ENCODE results near the gene DYNC2LI1. TPM values are rescaled to one million over a fixed set of nuclear protein-coding genes. Genes with fewer than 3 reads are reported as not detected.

DYNC2LI1 gene
- total RNA-seq = 19.0 and 19.9 TPM in 2 replicates

GRCh38 chr2:43773876-43774613 lies at the start of gene DYNC2LI1:
Gene DYNC2LI1, plus strand, starts transcription at chr2:43774039. Its CDS starts 100 bp downstream, at chr2:43774139.

GRCh38 chr2:43838560-43839267 lies 64.9 kb downstream of the DYNC2LI1 start, which contains the start of the genes ABCG5 and ABCG8:
Gene ABCG5, minus strand, starts transcription at chr2:43838839. Its CDS starts 160 bp downstream, at chr2:43838679.
Gene ABCG8, plus strand, starts transcription at chr2:43838971. Its CDS starts 83 bp downstream, at chr2:43839054.

Small RNA genes within 50 kb of the gene (small RNA-seq; reads per million reads assigned to genes)
- gene RN7SKP66 = not detected

Other genes starting within 250 kb of the DYNC2LI1 start
- 21.3 and 28.9 TPM in 2 replicates for gene THADA, start 178.0 kb upstream of the DYNC2LI1 start, total RNA-seq
- gene PLEKHH2, start 136.8 kb upstream of the DYNC2LI1 start, total RNA-seq = 5.6 and 11.4 TPM in 2 replicates
- 0.16 and 0.97 TPM in 2 replicates for gene C1GALT1C1L, start 97.6 kb upstream of the DYNC2LI1 start, total RNA-seq
- not detected in 2 replicates for gene ABCG5, start 64.8 kb downstream of the DYNC2LI1 start, total RNA-seq
- not detected in 2 replicates for gene ABCG8, start 64.9 kb downstream of the DYNC2LI1 start, total RNA-seq
- gene LRPPRC, start 221.9 kb downstream of the DYNC2LI1 start, total RNA-seq = 40.0 and 50.1 TPM in 2 replicates